ENCODE measurements around the gene MOB3A.

The MOB3A gene

GRCh38 chr19:2021453-2022140 lies 74.5 kb downstream of the MOB3A start:
- DNase-seq = no peak
